Mucosa of descending colon (tissue), 3 donors: Measurements from ENCODE around the gene ACSS1. TPM values are rescaled to one million over a fixed set of nuclear protein-coding genes. Genes with fewer than 3 reads are reported as not detected.

Source experiments
- ATAC-seq: fragments of 200-7000 bp; cut with Tn5 transposase; one replicate; pipeline ENCODE4 v1.9.1; 2020; ENCODE audit warnings: mild to moderate bottlenecking, moderate library complexity
- DNase-seq, 3 donors: peaks; one replicate each; pipeline ENCODE4 v3.0.0-alpha.2; 2020
- H3K36me3 ChIP-seq: fragments of 200-600 bp; one replicate; pipeline ENCODE4 v1.8.0; 2021; ENCODE audit warnings: low read depth, mild to moderate bottlenecking
- H3K4me1 ChIP-seq: fragments of 200-600 bp; one replicate; pipeline ENCODE4 v1.8.0; 2021; ENCODE audit warnings: low read depth, mild to moderate bottlenecking
- H3K4me3 ChIP-seq: fragments of 200-600 bp; one replicate; pipeline ENCODE4 v1.8.0; 2021; ENCODE audit warnings: mild to moderate bottlenecking
- H3K9me3 ChIP-seq: fragments of 200-600 bp; one replicate; pipeline ENCODE4 v1.8.0; 2021; ENCODE audit warnings: mild to moderate bottlenecking
- intact Hi-C, 2 donors: fragments of 100-400 bp; cut with DNase I in 1 of 2; cut with micrococcal nuclease in 1 of 2; formaldehyde crosslinking; loops; one replicate each; pipeline versions ENCODE4 v1.11.0 to v1.11.1; 2022; cut with DNase I, micrococcal nuclease
- total RNA-seq, 3 donors: library from RNA; stranded (reverse); fragmentation: NEBNext Ultra II Directional in 2 of 3; extraction: Animal tissue kit (Norgen Biotek cat#: 25700) in 2 of 3; gene quantifications; one replicate each; pipeline versions ENCODE4 v1.2.1 to v1.2.4, GENCODE V29; 2021 to 2023
- TF ChIP-seq, protein P1 (sequence below): fragments of 200-600 bp; IDR thresholded peaks from one replicate; pipeline ENCODE4 v1.8.0; 2022; ENCODE audit warnings: antibody characterized with exemption, mild to moderate bottlenecking
- donor health status: DM: no; HTN: no; CAD: no; lungs with moderate emphysema.
- donor health status: DM: no; HTN: no; CAD: no.
- donor health status: DM: no; HTN: yes; CAD: no.

Gene ACSS1
- total RNA-seq, 3 donors from 2014 or later, result 29.8 to 37.9 (median 36.9) TPM

DNA sequence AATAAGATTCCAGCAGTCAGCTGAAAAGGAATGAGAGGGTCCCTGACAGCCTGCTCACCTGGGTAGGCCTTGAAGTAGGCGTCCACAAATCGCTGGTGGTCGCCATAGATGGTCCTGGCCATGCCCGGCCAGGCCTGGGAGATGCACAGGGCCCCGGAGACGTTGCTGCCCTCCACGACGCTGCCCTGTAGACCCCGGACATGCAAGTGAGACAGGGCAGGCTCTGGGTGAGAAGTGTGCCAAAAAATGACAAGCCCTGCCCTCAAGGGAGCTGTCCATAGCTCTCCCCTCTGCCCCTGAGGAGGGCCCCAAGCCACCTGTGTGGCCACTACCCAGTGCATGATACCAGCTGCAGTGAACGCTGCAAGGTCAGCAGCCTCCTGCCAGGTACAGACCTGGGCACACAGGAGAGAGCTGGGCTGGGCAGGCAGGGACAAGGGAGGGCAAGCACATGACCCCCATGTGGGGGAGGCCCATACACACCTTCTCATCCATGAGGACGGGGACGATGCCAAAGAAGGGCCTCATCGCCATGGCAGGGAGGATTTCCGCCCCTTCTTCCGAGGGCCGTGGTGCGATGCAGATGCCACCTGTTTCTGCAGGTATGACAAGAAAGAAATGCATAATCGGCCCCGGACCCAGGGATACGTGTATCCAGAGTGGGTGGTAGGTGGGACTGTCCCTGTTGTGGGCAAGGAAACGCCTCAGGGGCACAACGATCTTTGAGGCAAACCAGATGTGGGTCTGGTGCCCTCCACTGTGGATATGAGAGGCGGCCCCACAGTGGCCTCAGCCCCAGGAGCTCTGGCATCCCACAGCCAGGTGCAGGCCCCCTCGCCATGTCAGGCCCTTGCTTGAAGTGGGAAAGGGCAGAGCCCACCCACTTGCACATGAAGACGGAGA, 44.2 kb downstream of the ACSS1 start:
- intact Hi-C loops, result no loop called here
- Histone ChIP-seq H3K4me3 (no peak overlapping the region), H3K36me3 (no peaks in the 10 kb centered on the region), H3K4me1 (peaks cover 9% of the 10 kb centered on the region), H3K9me3 (no peaks in the 10 kb centered on the region)
- TF ChIP-seq, protein P1, sequence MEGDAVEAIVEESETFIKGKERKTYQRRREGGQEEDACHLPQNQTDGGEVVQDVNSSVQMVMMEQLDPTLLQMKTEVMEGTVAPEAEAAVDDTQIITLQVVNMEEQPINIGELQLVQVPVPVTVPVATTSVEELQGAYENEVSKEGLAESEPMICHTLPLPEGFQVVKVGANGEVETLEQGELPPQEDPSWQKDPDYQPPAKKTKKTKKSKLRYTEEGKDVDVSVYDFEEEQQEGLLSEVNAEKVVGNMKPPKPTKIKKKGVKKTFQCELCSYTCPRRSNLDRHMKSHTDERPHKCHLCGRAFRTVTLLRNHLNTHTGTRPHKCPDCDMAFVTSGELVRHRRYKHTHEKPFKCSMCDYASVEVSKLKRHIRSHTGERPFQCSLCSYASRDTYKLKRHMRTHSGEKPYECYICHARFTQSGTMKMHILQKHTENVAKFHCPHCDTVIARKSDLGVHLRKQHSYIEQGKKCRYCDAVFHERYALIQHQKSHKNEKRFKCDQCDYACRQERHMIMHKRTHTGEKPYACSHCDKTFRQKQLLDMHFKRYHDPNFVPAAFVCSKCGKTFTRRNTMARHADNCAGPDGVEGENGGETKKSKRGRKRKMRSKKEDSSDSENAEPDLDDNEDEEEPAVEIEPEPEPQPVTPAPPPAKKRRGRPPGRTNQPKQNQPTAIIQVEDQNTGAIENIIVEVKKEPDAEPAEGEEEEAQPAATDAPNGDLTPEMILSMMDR, result no peak
- ATAC-seq (no peak), DNase-seq (no peak)

DNA sequence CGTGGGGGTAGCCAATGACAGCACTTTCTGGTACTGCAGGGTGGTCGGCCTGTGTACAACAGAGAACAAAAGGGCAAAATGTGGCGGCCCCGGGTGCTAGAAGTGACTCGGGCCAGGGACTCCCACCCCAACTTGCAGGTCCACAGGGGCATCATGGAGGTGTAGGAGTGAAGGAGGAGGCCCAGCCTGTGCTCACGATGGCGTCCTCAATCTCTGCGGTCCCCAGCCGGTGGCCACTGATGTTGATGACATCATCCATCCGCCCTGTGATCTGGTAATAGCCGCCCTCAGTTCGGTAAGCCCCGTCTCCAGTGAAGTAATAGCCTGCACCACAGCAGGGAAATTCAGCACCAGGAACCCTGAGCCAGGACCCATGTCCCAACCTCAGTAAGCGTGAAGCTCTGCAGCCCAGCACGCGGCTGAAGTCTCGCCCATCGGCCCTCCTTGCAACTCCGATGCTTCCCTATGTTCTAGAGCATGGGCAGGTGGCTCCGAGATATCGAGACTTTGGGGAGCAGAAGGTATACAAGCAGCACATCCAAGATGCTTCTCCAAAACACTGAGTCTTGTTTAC, 45.2 kb downstream of the ACSS1 start:
- Histone ChIP-seq H3K4me1 (peaks cover 6% of the 10 kb centered on the region), H3K9me3 (no peaks in the 10 kb centered on the region), H3K36me3 (peaks cover 4% of the 10 kb centered on the region), H3K4me3 (no peak overlapping the region)
- DNase-seq (no peak), ATAC-seq (no peak)
- intact Hi-C loops, result no loop called here
- TF ChIP-seq, protein P1, result no peak

DNA sequence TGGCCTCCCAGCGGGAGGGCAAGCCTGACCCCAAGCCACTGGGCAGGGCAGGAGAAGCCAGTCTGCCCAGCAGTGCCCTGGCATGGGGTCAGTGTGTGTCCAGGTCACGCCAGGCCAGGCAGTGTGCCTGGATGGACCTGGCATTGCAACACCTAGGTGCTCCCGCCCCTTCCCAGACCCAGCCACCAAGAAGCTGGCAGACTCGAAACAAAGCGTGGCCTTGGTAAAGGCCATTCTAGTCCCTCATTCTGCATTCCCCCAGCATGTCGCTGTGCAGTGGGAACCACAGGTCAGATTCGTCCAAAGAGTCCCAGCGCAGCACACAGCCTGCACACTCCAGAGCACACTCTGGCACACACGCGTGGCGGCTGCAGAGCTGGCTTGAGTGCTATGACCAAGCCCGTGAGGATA, 46.1 kb downstream of the ACSS1 start:
- TF ChIP-seq, protein P1, result no peak
- H3K9me3 ChIP-seq, result no peaks in the 10 kb centered on the region
- DNase-seq (no peak), ATAC-seq (no peak)
- no peaks in the 10 kb centered on the region for H3K4me1 ChIP-seq
- intact Hi-C loops, result no loop called here
- peaks cover 7% of the 10 kb centered on the region for H3K36me3 ChIP-seq
- H3K4me3 ChIP-seq, result no peak overlapping the region

DNA sequence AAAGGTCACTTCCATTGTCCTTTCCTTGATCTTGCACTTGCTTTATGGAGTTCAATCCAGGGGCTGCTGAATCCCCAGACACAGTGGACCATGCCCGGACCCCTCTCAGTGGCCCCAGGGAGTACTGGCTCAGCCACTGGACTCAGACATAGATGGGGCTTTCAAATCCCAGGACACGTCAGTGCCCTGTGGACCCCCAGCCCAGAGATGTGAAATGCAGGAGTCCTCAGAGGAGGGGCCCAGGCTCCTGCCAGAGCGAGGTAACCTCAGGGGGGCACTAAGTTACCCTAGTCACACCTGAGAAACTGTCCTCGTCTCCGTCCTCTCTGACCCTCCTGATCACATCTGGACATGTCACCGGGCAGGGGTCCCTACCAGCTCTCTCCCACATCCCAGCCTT, 46.7 kb downstream of the ACSS1 start:
- ATAC-seq, result no peak
- H3K36me3 ChIP-seq, result peaks cover 7% of the 10 kb centered on the region
- DNase-seq, result no peak

DNA sequence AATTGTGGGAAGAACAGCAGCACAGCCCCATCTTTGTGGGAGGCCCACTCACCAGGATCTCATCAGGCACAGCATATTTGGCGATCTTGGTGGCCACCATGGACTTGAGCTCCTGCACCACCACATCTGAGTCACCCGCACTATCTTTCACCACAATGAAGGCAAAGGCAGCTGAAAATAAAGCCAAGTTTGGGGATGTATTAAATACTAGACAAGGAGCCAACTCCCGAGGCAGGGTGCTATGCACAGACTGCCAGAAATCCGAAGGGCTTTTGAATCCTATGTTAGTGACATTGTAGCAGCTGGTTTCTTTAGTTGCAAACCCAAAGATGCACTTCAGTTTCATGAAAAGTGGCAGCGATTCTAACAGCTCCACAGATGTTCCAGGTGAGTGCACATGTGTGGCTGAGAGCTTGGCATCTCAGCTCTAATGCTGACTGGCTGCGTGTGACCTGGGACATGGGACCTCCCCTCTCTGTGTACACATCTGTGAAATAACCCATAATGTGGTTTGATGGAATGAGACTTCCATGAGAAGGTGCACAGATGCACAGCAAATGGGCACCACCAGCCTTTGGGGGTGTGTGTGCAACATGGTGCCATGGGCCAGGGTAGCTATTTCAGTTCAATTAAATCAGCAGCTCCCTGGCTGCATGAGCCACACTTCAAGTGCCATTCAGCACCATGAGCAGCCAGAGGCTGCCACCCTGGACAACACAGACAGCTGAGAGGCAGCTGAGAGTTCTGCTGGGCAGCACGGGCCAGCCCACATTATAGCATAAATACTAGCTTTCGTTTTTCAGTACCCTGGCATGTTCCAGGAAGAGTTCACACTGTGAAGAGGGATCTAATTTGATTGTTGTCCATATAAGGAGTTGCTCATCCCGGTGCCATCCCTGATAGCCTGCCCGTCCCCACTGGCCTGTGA, 48.5 kb downstream of the ACSS1 start:
- no peak for DNase-seq
- Histone ChIP-seq H3K36me3 (peaks cover 7% of the 10 kb centered on the region), H3K4me3 (no peak overlapping the region), H3K4me1 (no peaks in the 10 kb centered on the region), H3K9me3 (no peaks in the 10 kb centered on the region)
- TF ChIP-seq, protein P1, result no peak
- intact Hi-C loops, result no loop called here
- no peak for ATAC-seq

More for the DNA sequence above, 46.7 kb downstream of the ACSS1 start:
- no peaks in the 10 kb centered on the region for H3K9me3 ChIP-seq
- no peak overlapping the region for H3K4me3 ChIP-seq
- intact Hi-C loops, result no loop called here
- H3K4me1 ChIP-seq, result no peaks in the 10 kb centered on the region
- TF ChIP-seq, protein P1, result no peak
